ENCODE data around the gene SLC9B2. TPM values are rescaled to one million over a fixed set of nuclear protein-coding genes. Genes with fewer than 3 reads are reported as not detected.

The SLC9B2 gene
- total RNA-seq, 1 donor from 2014 or later: 15.6 TPM

- H3K27me3 ChIP-seq: no peaks in the 10 kb centered on the region
- no peaks in the 10 kb centered on the region for H3K36me3 ChIP-seq
- no peak overlapping the region for H3K4me3 ChIP-seq
- no peak overlapping the region for H3K27ac ChIP-seq
- TF ChIP-seq CTCF (IDR thresholded peaks at IDR 0.05): no peak
- DNase-seq (ENCODE audit: low spot score in 2 of 2): no peak
- intact Hi-C loops (cut with DNase I): no loop called here
- H3K9me3 ChIP-seq: no peaks in the 10 kb centered on the region
- H3K4me1 ChIP-seq: no peaks in the 10 kb centered on the region
Measured at GRCh38 chr4:103108542-103108941, 32.0 kb upstream of the SLC9B2 start.

- Histone ChIP-seq H3K4me3 (no peak overlapping the region), H3K36me3 (no peaks in the 10 kb centered on the region), H3K27ac (no peak overlapping the region), H3K4me1 (no peaks in the 10 kb centered on the region), H3K27me3 (no peaks in the 10 kb centered on the region), H3K9me3 (no peaks in the 10 kb centered on the region)
- no peak for DNase-seq (ENCODE audit: low spot score in 2 of 2)
- intact Hi-C loops (cut with DNase I): no loop called here
- no peak for TF ChIP-seq CTCF (IDR thresholded peaks at IDR 0.05)
Measured at GRCh38 chr4:103105558-103106356, 29.2 kb upstream of the SLC9B2 start.

- H3K9me3 ChIP-seq: no peaks in the 10 kb centered on the region
- DNase-seq (ENCODE audit: low spot score in 2 of 2): no peak
- no peak for TF ChIP-seq CTCF (IDR thresholded peaks at IDR 0.05)
- H3K4me3 ChIP-seq: no peak overlapping the region
- intact Hi-C loops (cut with DNase I): loop anchor here (5.0 kb wide), 1 partner anchor 658 kb away; no protein-coding TSS in a partner anchor
- H3K27me3 ChIP-seq: no peaks in the 10 kb centered on the region
- no peaks in the 10 kb centered on the region for H3K36me3 ChIP-seq
- H3K27ac ChIP-seq: no peak overlapping the region
- no peaks in the 10 kb centered on the region for H3K4me1 ChIP-seq
Measured at GRCh38 chr4:103104886-103105285, 28.3 kb upstream of the SLC9B2 start.

DNA sequence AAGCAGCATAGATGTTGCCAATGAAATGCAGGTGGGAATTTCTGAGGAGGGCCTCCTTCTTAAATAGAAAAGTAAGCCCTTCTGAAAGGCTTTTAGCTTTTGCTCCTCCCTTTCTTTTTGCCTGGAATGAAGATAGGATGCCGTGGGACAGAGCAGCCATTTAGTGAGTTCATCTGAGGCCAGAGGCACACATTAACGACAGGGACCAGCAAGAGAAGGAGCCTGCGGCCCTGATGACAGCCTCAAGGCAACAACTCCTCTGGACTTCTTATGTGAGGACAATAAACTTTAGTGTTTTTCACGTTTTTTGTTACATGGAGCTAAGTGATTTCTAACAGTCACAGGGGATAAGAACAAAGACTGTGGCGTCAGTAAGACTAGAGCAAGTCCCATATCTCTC lies 24.1 kb upstream of the SLC9B2 start:
- no peaks in the 10 kb centered on the region for H3K36me3 ChIP-seq
- H3K27ac ChIP-seq: no peak overlapping the region
- no peaks in the 10 kb centered on the region for H3K27me3 ChIP-seq
- no peak overlapping the region for H3K4me3 ChIP-seq
- H3K9me3 ChIP-seq: no peaks in the 10 kb centered on the region
- no peak for TF ChIP-seq CTCF (IDR thresholded peaks at IDR 0.05)
- peaks cover 4 to 17% of the 10 kb centered on the region in 2 donors for H3K4me1 ChIP-seq
- DNase-seq (ENCODE audit: low spot score in 2 of 2): no peak
- intact Hi-C loops (cut with DNase I): loop anchor here (5.0 kb wide), 1 partner anchor 653 kb away; no protein-coding TSS in a partner anchor

DNA sequence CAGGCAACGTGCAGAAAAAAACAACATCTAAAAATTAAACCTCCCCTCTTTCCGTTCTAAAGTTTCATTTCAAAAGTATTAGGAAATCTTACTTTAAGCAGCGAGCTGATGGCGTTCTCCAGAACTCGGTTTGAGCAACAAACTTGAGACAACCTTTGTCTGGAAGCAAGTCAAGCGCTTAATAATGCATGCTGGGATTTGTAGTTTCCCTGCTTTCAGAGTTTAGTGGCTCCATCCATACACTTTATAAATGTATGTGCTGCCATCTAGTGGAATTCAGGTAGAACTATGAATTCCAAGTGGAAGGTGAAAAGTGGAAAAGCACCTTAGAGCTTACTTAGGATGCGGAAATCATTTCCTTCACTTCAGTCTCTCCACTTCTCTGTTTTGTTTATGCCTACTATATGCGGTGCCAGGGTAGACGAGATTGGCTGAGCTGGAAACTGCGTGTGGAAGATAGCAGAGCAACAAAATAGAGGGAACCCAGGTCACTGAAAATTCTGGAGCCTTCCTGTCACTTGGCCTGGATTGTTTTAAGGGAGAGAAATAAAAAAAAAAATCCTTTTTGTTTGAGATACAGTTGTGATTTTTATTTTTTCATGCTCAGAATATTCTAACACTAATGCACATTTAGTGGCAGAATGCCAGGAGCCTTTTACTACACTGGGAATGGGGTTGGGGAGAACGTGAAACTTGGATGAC lies 23.3 kb upstream of the SLC9B2 start, which contains the start of gene BDH2:
BDH2 (minus strand) TSS at position 144 of the 702 bp plus-strand sequence. CDS start 3,580 bp downstream, outside the sequence.
- Histone ChIP-seq H3K4me1 (peaks cover 4 to 17% of the 10 kb centered on the region in 2 donors), H3K36me3 (no peaks in the 10 kb centered on the region), H3K4me3 (peak within 1 kb of the TSS; percentile 52 to 54), H3K27me3 (no peaks in the 10 kb centered on the region), H3K27ac (peak within 1 kb of the TSS; percentile 63 to 69), H3K9me3 (no peaks in the 10 kb centered on the region)
- peak; percentile 66 to 83 (median 73) for TF ChIP-seq CTCF (IDR thresholded peaks at IDR 0.05)
- DNase-seq (ENCODE audit: low spot score in 2 of 2): peak in 1 of 2 donors; percentile 79
- intact Hi-C loops (cut with DNase I): loop anchor here (2.0 to 10.0 kb wide), 5 partner anchors 23 to 653 kb away; partner anchors contain the start of genes NFKB1, SLC9B1 and SLC9B2
